ENCODE data around the gene GTSE1. TPM values are rescaled to one million over a fixed set of nuclear protein-coding genes. Genes with fewer than 3 reads are reported as not detected.

Gene GTSE1
- total and polyA plus RNA-seq, 2 of the 13 experiments (the other 11 are each of a cell fraction or from before 2014, with no cell fraction given): 10.7 to 13.5 TPM

DNA sequence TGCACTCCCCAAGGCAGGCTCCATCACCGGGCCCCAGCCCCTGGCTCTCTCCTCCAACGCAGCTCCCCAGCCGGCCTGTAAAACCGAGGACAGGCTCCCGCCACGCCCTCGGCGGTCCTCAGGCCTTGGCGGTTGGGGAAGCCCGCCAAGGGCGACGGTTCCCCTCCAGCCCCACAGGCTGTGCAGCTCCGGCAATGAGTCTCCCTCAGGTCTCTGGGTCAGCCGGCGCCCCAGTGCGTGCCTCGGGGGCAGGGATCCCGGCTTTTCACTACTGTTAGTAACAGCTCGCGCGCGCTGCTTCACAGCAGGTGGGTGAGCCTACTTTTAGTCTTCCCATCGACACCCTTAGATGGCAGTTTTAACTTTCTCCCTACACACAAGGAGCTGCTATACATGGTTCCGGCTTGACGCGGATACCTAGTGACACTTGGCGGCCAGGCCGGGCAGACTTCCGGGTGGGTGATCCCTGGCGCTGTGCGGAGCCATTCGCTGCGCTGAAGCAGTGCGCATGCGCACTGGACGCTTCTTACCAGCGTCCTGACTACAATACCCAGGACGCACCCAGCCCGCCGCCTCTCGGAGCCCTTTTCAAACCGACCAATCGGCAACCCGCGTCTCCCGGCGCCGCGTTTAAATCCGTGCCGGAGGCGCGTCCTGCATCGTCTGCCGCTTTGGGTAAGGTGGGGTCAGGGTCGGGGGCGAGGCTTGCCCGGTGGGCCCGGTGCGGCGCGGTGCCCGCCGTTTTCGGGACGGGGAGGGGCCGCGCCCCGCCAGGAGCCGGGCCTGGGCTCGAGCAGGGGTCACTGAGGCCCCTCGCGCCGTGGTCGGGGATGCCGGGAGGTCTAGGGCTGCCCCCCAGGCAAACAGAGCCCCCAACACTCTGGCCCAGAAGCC, at the start of gene GTSE1 (continued):
- TF ChIP-seq, protein P1, sequence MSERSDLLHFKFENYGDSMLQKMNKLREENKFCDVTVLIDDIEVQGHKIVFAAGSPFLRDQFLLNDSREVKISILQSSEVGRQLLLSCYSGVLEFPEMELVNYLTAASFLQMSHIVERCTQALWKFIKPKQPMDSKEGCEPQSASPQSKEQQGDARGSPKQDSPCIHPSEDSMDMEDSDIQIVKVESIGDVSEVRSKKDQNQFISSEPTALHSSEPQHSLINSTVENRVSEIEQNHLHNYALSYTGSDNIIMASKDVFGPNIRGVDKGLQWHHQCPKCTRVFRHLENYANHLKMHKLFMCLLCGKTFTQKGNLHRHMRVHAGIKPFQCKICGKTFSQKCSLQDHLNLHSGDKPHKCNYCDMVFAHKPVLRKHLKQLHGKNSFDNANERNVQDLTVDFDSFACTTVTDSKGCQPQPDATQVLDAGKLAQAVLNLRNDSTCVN (CRISPR knock-in tag; IDR thresholded peaks at IDR 0.05; ENCODE audit: borderline replicate concordance): no peak
- TF ChIP-seq SALL1 (CRISPR knock-in tag; IDR thresholded peaks at IDR 0.05) (peak; percentile 86), RFXANK (CRISPR knock-in tag; IDR thresholded peaks at IDR 0.05) (no peak), ZNF569 (CRISPR knock-in tag; IDR thresholded peaks at IDR 0.05; ENCODE audit: borderline replicate concordance) (no peak), MIXL1 (CRISPR knock-in tag; IDR thresholded peaks at IDR 0.05) (0 out of 2 replicates have a peak, but pooled peaks have one; percentile 24), TEAD2 (CRISPR knock-in tag; IDR thresholded peaks at IDR 0.05) (no peak), ZNF382 (CRISPR knock-in tag; IDR thresholded peaks at IDR 0.05; ENCODE audit: borderline replicate concordance) (no peak), HDAC1 (CRISPR knock-in tag; IDR thresholded peaks at IDR 0.05) (peak; percentile 99), RFX5 (IDR thresholded peaks at IDR 0.05; ENCODE audit: low read depth, low read length) (no peak), RNF2 (conservative IDR thresholded peaks at IDR 0.05; ENCODE audit: low read depth) (no peak), ZNF10 (CRISPR knock-in tag; IDR thresholded peaks at IDR 0.05; ENCODE audit: borderline replicate concordance, low read depth) (no peak), PRPF4 (IDR thresholded peaks at IDR 0.05; ENCODE audit: low read depth, low read length, poor library complexity, severe bottlenecking) (no peak), MAZ (IDR thresholded peaks at IDR 0.05; ENCODE audit: borderline replicate concordance, low read depth, low read length) (no peak), MAZ (CRISPR knock-in tag; IDR thresholded peaks at IDR 0.05; ENCODE audit: low read depth) (peak; percentile 48; the same call in 1 of the 2 replicates), GTF3A (CRISPR knock-in tag; conservative IDR thresholded peaks at IDR 0.05) (no peak; the same call in 1 of the 2 replicates), CEBPG (CRISPR knock-in tag; IDR thresholded peaks at IDR 0.05) (no peak), ATF1 (CRISPR knock-in tag; IDR thresholded peaks at IDR 0.05) (no peak), ZNF3 (CRISPR knock-in tag; IDR thresholded peaks at IDR 0.05) (no peak)
- TF ChIP-seq, protein P2, sequence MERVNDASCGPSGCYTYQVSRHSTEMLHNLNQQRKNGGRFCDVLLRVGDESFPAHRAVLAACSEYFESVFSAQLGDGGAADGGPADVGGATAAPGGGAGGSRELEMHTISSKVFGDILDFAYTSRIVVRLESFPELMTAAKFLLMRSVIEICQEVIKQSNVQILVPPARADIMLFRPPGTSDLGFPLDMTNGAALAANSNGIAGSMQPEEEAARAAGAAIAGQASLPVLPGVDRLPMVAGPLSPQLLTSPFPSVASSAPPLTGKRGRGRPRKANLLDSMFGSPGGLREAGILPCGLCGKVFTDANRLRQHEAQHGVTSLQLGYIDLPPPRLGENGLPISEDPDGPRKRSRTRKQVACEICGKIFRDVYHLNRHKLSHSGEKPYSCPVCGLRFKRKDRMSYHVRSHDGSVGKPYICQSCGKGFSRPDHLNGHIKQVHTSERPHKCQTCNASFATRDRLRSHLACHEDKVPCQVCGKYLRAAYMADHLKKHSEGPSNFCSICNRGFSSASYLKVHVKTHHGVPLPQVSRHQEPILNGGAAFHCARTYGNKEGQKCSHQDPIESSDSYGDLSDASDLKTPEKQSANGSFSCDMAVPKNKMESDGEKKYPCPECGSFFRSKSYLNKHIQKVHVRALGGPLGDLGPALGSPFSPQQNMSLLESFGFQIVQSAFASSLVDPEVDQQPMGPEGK (CRISPR knock-in tag; IDR thresholded peaks at IDR 0.05): no peak
- TF ChIP-seq, protein P3, sequence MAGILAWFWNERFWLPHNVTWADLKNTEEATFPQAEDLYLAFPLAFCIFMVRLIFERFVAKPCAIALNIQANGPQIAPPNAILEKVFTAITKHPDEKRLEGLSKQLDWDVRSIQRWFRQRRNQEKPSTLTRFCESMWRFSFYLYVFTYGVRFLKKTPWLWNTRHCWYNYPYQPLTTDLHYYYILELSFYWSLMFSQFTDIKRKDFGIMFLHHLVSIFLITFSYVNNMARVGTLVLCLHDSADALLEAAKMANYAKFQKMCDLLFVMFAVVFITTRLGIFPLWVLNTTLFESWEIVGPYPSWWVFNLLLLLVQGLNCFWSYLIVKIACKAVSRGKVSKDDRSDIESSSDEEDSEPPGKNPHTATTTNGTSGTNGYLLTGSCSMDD (CRISPR knock-in tag; IDR thresholded peaks at IDR 0.05): no peak
- TF ChIP-seq, protein P4, sequence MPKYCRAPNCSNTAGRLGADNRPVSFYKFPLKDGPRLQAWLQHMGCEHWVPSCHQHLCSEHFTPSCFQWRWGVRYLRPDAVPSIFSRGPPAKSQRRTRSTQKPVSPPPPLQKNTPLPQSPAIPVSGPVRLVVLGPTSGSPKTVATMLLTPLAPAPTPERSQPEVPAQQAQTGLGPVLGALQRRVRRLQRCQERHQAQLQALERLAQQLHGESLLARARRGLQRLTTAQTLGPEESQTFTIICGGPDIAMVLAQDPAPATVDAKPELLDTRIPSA (CRISPR knock-in tag; IDR thresholded peaks at IDR 0.05; ENCODE audit: borderline replicate concordance): no peak
- TF ChIP-seq, protein P5, sequence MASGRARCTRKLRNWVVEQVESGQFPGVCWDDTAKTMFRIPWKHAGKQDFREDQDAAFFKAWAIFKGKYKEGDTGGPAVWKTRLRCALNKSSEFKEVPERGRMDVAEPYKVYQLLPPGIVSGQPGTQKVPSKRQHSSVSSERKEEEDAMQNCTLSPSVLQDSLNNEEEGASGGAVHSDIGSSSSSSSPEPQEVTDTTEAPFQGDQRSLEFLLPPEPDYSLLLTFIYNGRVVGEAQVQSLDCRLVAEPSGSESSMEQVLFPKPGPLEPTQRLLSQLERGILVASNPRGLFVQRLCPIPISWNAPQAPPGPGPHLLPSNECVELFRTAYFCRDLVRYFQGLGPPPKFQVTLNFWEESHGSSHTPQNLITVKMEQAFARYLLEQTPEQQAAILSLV (CRISPR knock-in tag; IDR thresholded peaks at IDR 0.05; ENCODE audit: borderline replicate concordance): no peak
- TF ChIP-seq, protein P6, sequence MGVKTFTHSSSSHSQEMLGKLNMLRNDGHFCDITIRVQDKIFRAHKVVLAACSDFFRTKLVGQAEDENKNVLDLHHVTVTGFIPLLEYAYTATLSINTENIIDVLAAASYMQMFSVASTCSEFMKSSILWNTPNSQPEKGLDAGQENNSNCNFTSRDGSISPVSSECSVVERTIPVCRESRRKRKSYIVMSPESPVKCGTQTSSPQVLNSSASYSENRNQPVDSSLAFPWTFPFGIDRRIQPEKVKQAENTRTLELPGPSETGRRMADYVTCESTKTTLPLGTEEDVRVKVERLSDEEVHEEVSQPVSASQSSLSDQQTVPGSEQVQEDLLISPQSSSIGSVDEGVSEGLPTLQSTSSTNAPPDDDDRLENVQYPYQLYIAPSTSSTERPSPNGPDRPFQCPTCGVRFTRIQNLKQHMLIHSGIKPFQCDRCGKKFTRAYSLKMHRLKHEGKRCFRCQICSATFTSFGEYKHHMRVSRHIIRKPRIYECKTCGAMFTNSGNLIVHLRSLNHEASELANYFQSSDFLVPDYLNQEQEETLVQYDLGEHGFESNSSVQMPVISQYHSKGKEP (CRISPR knock-in tag; IDR thresholded peaks at IDR 0.05): 0 out of 2 replicates have a peak, but pooled peaks have one; percentile 52

Measured in HepG2 (cell line).